ENCODE results near the gene S100A8.

DNA sequence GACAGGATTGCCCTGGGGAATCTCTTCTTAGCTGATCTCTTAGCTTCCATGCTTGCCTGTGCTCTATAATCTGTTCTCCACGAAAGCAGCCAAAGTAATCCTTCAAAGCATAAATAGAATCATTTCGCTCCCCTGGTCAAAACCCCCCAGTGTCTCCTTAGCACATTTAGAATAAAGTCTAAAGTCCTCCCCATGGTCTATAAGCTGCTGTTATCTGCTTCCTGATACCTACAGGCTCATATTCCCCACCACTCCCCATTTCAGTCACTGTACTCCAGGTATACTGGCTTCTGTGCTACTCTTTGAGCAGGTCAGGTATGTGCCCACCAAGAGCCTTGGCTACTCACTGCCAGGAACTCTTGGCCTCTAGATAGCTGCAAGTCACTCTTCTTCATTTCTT, 18.3 kb downstream of the S100A8 start:
- no peak for TF ChIP-seq POLR2A (IDR thresholded peaks at IDR 0.05)
- TF ChIP-seq CTCF (IDR thresholded peaks at IDR 0.05) = no peak
